Activated T-cell treated with anti-CD3 and anti-CD28 coated beads, Interleukin-2, amount 50 U/mL, for 24 hours (primary cell): Measurements from ENCODE around the gene PRKCZ.

Experiments used
- DNase-seq: peaks from one replicate; pipeline ENCODE4 v3.0.0-alpha.2; 2020
- H3K27ac Mint-ChIP-seq: 2 replicates; pipeline ENCODE4 v1.8.0; 2020; ENCODE audit warnings: mild to moderate bottlenecking, mixed read lengths
- H3K27me3 Mint-ChIP-seq: 2 replicates; pipeline ENCODE4 v1.8.0; 2020; ENCODE audit warnings: mixed read lengths
- H3K36me3 Mint-ChIP-seq: 2 replicates; pipeline ENCODE4 v1.8.0; 2020; ENCODE audit warnings: low read depth, mixed read lengths
- H3K4me1 Mint-ChIP-seq: 2 replicates; pipeline ENCODE4 v1.8.0; 2020; ENCODE audit warnings: low read depth, mixed read lengths
- H3K4me3 Mint-ChIP-seq: 2 replicates; pipeline ENCODE4 v1.8.0; 2020; ENCODE audit warnings: mild to moderate bottlenecking, moderate library complexity, mixed read lengths
- H3K9me3 Mint-ChIP-seq: 2 replicates; pipeline ENCODE4 v1.8.0; 2020; ENCODE audit warnings: mixed read lengths

Gene PRKCZ

DNA sequence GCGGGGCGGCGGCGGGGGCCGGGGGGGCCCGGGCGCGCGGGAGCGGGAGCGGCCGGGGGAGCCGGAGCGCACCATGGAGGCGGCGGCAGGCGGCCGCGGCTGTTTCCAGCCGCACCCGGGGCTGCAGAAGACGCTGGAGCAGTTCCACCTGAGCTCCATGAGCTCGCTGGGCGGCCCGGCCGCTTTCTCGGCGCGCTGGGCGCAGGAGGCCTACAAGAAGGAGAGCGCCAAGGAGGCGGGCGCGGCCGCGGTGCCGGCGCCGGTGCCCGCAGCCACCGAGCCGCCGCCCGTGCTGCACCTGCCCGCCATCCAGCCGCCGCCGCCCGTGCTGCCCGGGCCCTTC, 178.5 kb downstream of the PRKCZ start:
- peak overlapping the region; percentile 98 for H3K4me3 Mint-ChIP-seq
- H3K36me3 Mint-ChIP-seq, result peaks cover 37% of the 10 kb centered on the region
- no peak for DNase-seq
- peaks cover 3% of the 10 kb centered on the region for H3K27me3 Mint-ChIP-seq
- H3K27ac Mint-ChIP-seq, result peak overlapping the region; percentile 94
- H3K9me3 Mint-ChIP-seq, result no peaks in the 10 kb centered on the region
- peaks cover 33% of the 10 kb centered on the region for H3K4me1 Mint-ChIP-seq

DNA sequence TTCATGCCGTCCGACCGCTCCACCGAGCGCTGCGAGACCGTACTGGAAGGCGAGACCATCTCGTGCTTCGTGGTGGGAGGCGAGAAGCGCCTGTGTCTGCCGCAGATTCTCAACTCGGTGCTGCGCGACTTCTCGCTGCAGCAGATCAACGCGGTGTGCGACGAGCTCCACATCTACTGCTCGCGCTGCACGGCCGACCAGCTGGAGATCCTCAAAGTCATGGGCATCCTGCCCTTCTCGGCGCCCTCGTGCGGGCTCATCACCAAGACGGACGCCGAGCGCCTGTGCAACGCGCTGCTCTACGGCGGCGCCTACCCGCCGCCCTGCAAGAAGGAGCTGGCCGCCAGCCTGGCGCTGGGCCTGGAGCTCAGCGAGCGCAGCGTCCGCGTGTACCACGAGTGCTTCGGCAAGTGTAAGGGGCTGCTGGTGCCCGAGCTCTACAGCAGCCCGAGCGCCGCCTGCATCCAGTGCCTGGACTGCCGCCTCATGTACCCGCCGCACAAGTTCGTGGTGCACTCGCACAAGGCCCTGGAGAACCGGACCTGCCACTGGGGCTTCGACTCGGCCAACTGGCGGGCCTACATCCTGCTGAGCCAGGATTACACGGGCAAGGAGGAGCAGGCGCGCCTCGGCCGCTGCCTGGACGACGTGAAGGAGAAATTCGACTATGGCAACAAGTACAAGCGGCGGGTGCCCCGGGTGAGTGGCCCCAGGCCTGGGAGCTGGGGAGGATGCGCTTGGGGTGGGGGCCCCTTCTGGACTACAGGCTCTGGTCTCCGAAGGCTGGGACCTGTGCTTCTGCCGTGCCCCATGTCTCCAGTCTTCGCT, 179.0 kb downstream of the PRKCZ start:
- peak overlapping the region; percentile 94 for H3K27ac Mint-ChIP-seq
- peak overlapping the region; percentile 98 for H3K4me3 Mint-ChIP-seq
- peaks cover 38% of the 10 kb centered on the region for H3K36me3 Mint-ChIP-seq
- peak; percentile 76 for DNase-seq
- H3K27me3 Mint-ChIP-seq, result peaks cover 3% of the 10 kb centered on the region
- H3K4me1 Mint-ChIP-seq, result peaks cover 39% of the 10 kb centered on the region
- no peaks in the 10 kb centered on the region for H3K9me3 Mint-ChIP-seq

DNA sequence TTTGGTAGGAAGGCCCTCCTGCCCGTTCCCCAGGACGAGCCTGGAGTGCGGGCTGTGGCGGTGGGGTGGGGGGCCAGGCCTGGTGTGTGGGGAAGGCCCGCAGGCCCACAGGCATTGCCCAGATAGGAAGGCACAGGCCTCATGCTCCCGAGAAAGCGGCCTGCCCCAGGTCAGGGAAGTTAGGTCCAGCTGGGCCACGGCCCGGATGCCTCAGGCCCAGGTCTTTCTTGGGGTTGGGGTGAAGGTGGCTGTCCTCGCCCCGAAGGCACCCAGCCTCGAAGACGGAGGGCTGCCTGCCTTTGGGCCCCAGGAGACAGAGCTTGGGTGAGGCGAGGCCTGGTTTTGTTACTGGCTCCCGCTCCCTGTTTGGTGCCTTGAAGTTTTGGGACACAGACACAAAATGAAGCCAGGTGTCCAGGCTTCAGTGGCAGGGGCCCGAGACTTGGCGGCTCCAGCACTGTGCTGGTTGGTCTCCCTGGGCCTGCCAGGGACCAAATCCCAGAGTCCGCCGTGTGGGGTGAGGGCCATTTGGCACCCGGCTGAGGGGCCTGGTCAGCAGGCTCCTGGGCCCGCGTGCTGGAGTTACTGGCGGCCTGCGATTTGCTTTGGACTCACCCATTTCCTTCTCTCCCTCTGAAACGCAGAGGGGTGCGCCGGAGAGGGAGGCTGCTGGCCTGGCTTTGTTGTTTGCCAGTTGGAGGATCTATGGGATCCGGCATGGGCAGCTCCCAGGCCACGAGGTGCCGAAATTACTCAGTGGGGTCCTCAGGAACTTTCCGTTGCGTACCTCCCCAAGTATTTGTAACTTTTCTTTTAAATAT, 179.9 kb downstream of the PRKCZ start:
- H3K4me3 Mint-ChIP-seq, result peak overlapping the region; percentile 98
- peaks cover 3% of the 10 kb centered on the region for H3K27me3 Mint-ChIP-seq
- no peaks in the 10 kb centered on the region for H3K9me3 Mint-ChIP-seq
- peak overlapping the region; percentile 94 for H3K27ac Mint-ChIP-seq
- peak; percentile 50 for DNase-seq
- peaks cover 42% of the 10 kb centered on the region for H3K36me3 Mint-ChIP-seq
- H3K4me1 Mint-ChIP-seq, result peaks cover 45% of the 10 kb centered on the region

DNA sequence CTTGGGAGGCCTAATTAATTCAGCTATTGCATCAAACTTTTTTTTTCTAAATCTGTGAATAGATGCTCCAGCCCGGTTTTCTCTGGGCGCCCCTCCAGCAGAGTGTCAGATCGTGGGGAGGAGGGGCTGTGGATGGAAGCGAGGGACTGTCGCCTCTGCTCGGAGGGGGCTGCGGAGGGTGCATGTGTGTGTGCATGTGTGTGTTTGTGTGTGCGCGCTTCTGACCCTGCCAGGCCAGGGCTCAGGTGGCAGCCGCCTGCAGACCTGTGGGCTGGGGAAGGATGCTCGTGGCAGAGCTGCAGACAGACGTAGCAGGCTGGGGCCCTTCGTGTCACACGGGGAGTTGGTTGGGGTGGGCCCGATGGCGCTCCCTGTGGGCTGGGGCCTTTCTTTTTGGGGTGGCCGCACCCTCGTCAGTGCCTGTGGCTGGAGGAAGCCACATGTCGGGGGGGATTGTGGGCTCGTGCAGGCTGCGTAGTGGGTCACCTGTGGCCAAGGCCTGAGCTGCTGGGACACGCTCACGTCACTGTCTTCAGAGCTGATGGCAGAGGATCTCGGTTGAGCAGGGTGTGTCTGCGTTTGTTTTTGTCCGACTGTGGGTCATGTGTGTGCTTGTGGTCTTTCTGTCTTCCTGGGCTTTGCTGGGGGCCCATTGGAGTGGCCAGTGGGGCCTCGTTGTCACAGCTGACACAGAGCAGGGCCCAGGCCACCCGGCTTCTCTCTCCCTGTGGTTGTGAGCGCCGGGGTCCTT, 180.7 kb downstream of the PRKCZ start:
- Mint-ChIP-seq H3K4me1 (peaks cover 53% of the 10 kb centered on the region), H3K27ac (peak overlapping the region; percentile 94), H3K4me3 (peak overlapping the region; percentile 98), H3K36me3 (peaks cover 48% of the 10 kb centered on the region), H3K9me3 (no peaks in the 10 kb centered on the region), H3K27me3 (peaks cover 3% of the 10 kb centered on the region)
- peak; percentile 64 for DNase-seq

DNA sequence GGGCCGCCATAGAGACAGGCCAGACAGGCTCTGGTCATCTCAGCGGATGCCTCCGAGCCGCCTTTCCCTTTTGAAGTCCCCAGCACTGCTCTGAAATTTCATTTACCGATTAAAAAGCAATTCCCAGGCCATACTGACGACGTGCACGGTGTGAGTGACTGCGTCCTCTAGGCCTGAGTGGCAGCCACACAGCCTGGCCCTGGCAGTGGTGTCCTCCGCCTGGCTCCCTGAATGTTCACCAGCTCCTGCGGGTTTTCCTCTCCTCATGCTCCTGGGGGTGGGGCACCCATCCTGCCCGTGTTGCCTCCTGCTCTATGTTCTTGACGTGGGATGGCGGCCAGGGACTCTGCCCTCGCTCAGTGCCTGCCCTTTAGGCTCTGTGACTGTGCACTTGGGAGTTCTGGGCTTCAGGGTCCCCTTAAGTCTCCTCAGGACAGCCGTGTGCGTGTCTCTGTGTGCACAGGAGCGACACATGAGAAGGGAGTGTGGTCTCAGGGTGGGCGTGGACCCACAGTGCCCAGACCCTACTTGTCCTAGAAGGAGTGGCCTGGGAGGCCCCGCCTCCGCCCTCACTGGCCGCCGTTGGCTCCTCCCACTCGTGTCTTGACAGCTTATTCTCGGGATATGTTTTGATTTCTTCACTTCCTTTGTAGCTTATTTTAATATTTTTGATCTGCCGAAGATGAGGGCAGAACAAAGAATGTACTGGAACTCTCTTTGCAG, 181.5 kb downstream of the PRKCZ start:
- Mint-ChIP-seq H3K27ac (peak overlapping the region; percentile 94), H3K9me3 (no peaks in the 10 kb centered on the region), H3K4me3 (peak overlapping the region; percentile 98), H3K4me1 (peaks cover 59% of the 10 kb centered on the region), H3K27me3 (no peaks in the 10 kb centered on the region), H3K36me3 (peaks cover 52% of the 10 kb centered on the region)
- peak; percentile 78 for DNase-seq

DNA sequence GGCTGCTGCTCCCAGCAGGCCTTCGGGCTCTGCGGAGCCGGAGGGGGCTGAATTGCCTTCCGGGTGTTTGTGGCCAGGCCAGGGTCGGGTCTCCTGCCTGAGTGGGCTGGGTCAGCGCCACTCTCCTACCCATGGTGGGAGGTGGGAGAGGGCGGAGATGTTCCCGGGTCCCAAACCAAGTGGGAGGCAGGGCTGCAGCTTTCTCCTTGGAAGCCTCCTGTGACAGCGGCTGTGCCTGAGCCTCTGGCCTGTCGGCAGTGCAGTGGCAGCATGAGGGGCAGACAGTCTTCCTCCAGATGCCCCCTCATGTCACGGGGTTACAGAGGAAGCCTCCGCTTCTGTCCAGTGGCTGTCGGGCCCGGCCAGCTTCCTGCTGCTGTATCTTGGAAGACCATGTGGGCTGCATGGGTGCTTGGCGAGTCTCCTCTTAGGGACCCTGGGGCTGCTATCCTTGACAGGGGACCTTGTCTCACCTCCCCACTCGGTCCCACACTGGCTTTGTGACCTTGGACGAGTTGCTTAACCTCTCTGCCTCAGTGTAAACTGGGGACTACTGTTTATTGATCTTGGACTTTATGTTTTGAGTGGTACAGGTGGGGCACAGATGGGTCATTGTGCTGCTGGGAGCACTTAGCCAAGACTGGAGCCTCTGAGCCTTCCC, 182.2 kb downstream of the PRKCZ start:
- peaks cover 66% of the 10 kb centered on the region for H3K4me1 Mint-ChIP-seq
- peaks cover 52% of the 10 kb centered on the region for H3K36me3 Mint-ChIP-seq
- no peak for DNase-seq
- H3K27me3 Mint-ChIP-seq, result no peaks in the 10 kb centered on the region
- no peaks in the 10 kb centered on the region for H3K9me3 Mint-ChIP-seq
- peak overlapping the region; percentile 98 for H3K4me3 Mint-ChIP-seq
- H3K27ac Mint-ChIP-seq, result peak overlapping the region; percentile 94

DNA sequence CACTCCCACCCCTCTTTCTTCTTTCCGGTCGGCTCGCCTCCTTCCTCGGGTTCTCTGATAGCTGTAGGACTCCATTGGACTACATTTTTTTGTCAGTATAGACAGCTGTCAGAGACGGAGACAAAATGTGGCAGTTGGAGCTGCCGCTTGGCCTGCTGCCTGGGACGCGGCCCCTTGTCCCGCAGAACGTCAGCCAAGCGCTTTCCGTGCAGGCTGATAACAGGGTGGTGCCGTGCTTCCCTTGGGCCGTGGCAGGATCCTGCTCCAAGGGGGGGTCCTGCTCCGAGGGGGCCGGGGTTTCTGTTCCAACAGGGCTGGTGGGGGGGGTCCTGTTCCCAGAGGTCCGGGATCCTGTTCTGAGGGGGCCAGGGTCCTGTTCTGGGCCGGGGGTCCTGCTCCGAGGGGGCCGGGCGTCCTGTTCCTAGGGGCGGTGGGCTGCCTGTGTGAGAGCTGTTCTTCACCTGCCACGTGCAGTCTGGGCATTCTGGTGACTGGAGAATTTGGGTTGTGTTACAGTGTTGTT, 182.8 kb downstream of the PRKCZ start:
- DNase-seq, result no peak
- Mint-ChIP-seq H3K9me3 (no peaks in the 10 kb centered on the region), H3K4me1 (peaks cover 71% of the 10 kb centered on the region), H3K36me3 (peaks cover 52% of the 10 kb centered on the region), H3K27me3 (no peaks in the 10 kb centered on the region), H3K4me3 (peak overlapping the region; percentile 98), H3K27ac (peak overlapping the region; percentile 94)

DNA sequence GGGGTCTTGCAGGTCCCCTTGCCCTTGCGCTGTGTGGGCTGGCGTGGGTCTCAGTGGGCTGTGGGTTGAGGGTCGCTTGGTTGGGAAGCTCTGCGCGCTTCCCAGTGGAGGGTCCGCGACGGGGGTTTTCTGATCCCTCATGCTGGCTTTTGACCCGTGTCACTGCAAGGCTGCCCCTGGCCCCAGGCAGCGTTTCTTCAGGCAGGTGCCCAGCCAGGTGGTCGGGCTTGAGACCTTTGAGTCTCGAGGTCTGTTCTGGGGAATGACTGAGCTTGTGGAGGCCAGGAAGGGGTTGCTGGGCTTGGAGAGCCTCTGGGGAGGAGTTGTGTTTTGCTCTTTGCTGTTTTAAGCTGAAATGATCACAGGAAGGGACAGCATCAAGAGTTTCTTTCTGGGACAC, 183.3 kb downstream of the PRKCZ start:
- peak overlapping the region; percentile 94 for H3K27ac Mint-ChIP-seq
- peaks cover 75% of the 10 kb centered on the region for H3K4me1 Mint-ChIP-seq
- peak overlapping the region; percentile 98 for H3K4me3 Mint-ChIP-seq
- no peaks in the 10 kb centered on the region for H3K27me3 Mint-ChIP-seq
- H3K36me3 Mint-ChIP-seq, result peaks cover 52% of the 10 kb centered on the region
- DNase-seq, result no peak
- no peaks in the 10 kb centered on the region for H3K9me3 Mint-ChIP-seq

DNA sequence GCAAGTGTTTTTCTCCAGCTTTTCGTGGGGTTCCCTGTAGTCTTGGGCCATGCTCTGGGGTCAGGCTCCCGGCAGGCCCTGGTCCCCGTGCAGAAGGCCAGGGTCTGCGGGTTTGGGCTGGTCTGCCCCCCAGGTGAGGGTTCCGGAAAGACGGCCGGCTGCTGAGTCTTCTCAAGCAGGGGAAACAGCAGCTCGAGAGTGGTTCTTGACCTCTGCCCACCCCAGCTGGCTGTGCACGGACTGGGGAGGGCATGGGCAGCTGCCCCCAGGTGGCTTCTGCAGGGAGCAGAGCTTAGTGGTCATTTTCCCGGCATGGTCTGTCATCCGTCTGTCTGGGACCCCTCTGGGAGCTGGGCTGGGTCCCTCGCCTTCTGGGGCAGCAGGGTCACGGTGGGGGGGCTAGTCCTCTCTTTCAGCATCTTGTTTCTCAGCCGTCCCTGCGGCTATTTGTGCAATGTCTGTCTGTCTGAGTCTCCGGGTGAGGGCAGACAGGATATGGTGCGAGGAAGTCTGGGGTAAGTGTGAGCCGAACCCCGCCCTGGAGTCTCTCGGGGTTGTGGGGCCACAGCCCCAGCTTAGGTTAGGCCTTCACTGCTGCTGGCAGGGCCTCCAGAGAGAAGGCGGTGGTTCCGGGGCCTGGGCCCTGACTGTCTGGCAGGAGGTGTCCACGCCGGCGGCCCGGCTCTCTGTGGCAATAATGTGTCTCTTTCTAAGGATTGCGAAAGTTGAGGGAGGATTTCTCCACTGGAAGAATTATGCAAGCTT, 184.0 kb downstream of the PRKCZ start:
- peaks cover 52% of the 10 kb centered on the region for H3K36me3 Mint-ChIP-seq
- no peaks in the 10 kb centered on the region for H3K27me3 Mint-ChIP-seq

DNA sequence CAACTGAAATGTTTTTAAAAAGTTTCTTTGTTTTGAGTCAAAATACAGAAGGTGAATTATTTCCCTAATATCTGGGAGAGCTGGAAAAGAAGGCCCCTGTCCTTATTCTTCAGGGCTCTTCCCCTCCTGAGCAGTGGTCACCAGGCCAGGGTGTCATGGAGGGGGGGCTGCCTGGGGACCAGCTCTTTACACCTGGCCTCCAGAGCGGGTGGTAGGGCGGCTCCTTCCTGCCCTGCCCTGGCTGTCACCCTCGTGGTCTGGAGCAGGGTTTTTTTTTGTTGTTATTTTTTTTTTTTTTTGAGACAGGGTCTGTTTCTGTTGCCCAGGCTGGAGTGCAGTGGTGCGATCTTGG, 184.5 kb downstream of the PRKCZ start:
- no peaks in the 10 kb centered on the region for H3K27me3 Mint-ChIP-seq
- H3K4me1 Mint-ChIP-seq, result peaks cover 87% of the 10 kb centered on the region
- H3K36me3 Mint-ChIP-seq, result peaks cover 51% of the 10 kb centered on the region
- H3K27ac Mint-ChIP-seq, result peak overlapping the region; percentile 94
- peak overlapping the region; percentile 98 for H3K4me3 Mint-ChIP-seq
- no peaks in the 10 kb centered on the region for H3K9me3 Mint-ChIP-seq
- no peak for DNase-seq

More for the DNA sequence above, 184.0 kb downstream of the PRKCZ start:
- Mint-ChIP-seq H3K4me1 (peaks cover 82% of the 10 kb centered on the region), H3K27ac (peak overlapping the region; percentile 94), H3K9me3 (no peaks in the 10 kb centered on the region), H3K4me3 (peak overlapping the region; percentile 98)
- peak; percentile 66 for DNase-seq
